Endothelial cell (in vitro differentiated cells): ENCODE measurements around the gene GDI1. TPM values are rescaled to one million over a fixed set of nuclear protein-coding genes. Genes with fewer than 3 reads are reported as not detected.
A peak's percentile ranks its signal among the peaks of the same experiment; 100 is the strongest.

ENCODE experiments used
- DNase-seq: peaks from one replicate; pipeline ENCODE4 v3.0.0; 2021; ENCODE audit warnings: low spot score
- H3K27ac Mint-ChIP-seq: one replicate; pipeline ENCODE4 v1.8.0; 2021; ENCODE audit warnings: mixed read lengths, inconsistent platforms; ENCODE audit not compliant: unreplicated experiment
- H3K27me3 Mint-ChIP-seq: one replicate; pipeline ENCODE4 v1.8.0; 2021; ENCODE audit warnings: mild to moderate bottlenecking, moderate library complexity, mixed read lengths, inconsistent platforms; ENCODE audit not compliant: unreplicated experiment
- H3K36me3 Mint-ChIP-seq: one replicate; pipeline ENCODE4 v1.8.0; 2021; ENCODE audit warnings: mild to moderate bottlenecking, low read depth, mixed read lengths, inconsistent platforms; ENCODE audit not compliant: unreplicated experiment
- H3K4me1 Mint-ChIP-seq: one replicate; pipeline ENCODE4 v1.8.0; 2021; ENCODE audit warnings: mild to moderate bottlenecking, mixed read lengths, inconsistent platforms; ENCODE audit not compliant: unreplicated experiment
- H3K4me3 Mint-ChIP-seq: one replicate; pipeline ENCODE4 v1.8.0; 2021; ENCODE audit warnings: mild to moderate bottlenecking, mixed read lengths, inconsistent platforms; ENCODE audit not compliant: unreplicated experiment
- H3K9me3 Mint-ChIP-seq: one replicate; pipeline ENCODE4 v1.8.0; 2021; ENCODE audit warnings: mixed read lengths, inconsistent platforms; ENCODE audit not compliant: unreplicated experiment
- CTCF ChIP-seq: fragments of 200-600 bp; sonication (generic); IDR thresholded peaks from one replicate; pipeline ENCODE4 v1.5.0; 2021; ENCODE audit warnings: antibody characterized with exemption; ENCODE audit not compliant: unreplicated experiment
- total RNA-seq: library from RNA; stranded (reverse); fragmentation: NEBNext Ultra II Directional; extraction: Animal tissue kit (Norgen Biotek cat#: 25700); gene quantifications from one replicate; pipeline ENCODE4 v1.2.1, GENCODE V29; 2021; ENCODE audit not compliant: unreplicated experiment

GDI1 gene
- total RNA-seq, 1 donor from 2014 or later: 157 TPM

DNA sequence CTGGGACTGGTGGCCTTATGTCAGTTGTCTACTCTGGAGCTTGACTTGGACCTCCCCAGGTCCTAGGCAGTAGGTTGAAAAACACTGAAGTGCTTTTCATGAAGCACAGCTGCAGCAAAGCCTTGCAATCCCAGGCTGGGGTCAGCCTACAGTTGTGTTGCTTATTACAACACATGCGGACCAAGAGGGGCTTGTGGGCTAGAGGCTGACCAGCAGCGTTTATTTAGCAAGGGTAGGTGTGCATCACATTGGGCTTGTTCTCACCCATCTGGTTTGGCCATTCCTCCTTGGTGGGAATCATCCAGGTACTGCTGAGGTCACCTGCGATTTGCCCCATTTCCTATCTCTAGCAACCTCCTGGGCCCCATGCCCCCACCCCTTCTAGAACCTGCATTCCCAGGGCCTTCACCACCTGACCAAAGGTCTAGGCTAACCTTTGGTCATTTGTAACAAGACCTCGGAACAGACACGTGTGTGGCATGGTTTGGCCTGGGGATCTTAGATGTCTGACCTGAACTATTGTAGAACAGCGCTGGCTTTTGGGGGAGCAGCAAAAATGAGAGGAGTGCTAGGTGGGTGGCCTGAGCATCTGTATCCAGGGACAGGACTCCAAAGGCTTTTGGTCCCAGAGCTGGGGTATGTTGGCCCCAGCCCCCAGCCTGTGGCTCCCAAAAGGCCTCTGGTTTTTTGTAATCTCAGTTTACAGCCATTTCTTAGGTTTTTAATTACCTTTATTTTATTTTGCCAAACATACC is 35.7 kb upstream of the GDI1 start:
- no peak overlapping the region for H3K4me3 Mint-ChIP-seq
- peaks cover 12% of the 10 kb centered on the region for H3K4me1 Mint-ChIP-seq
- H3K27ac Mint-ChIP-seq: peak overlapping the region; percentile 42
- no peaks in the 10 kb centered on the region for H3K9me3 Mint-ChIP-seq
- peaks cover 21% of the 10 kb centered on the region for H3K27me3 Mint-ChIP-seq
- no peak for TF ChIP-seq CTCF
- no peak for DNase-seq
- H3K36me3 Mint-ChIP-seq: peaks cover 22% of the 10 kb centered on the region

DNA sequence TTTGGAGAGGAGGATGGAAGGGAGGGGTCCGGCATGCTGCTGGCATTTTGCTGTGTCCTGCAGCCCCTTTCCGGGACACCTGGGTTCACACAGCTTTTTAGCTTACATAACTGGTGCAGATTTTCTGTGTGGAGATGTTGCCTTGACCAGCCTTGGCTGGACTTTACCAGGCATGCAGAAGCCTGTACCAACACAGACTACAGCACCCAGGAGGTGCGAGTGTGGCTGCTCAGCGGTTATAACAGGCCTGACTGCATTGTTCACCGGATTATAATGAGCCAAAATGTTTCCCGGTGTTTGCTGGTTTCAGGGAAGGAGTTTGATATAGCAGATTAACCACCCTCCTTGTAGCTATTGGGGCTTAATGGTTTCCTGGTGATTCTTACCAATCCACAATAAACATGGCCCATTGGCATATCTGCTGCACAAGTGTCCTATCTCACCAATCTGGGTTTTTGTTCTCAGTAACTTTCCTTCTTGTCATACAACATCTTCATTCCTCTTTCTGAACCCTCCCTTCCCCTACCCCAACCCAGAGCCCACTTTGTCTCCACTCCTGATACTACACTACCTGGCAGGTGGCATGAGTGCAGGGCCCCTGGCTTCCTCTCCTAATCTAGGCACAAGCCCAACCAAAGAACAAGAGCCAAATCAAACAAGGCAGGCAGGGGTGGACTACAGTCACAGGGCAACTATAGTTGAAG is 34.9 kb upstream of the GDI1 start:
- H3K4me1 Mint-ChIP-seq: peaks cover 12% of the 10 kb centered on the region
- no peak for TF ChIP-seq CTCF
- no peak for DNase-seq
- no peaks in the 10 kb centered on the region for H3K9me3 Mint-ChIP-seq
- H3K4me3 Mint-ChIP-seq: no peak overlapping the region
- H3K27me3 Mint-ChIP-seq: peaks cover 21% of the 10 kb centered on the region
- no peak overlapping the region for H3K27ac Mint-ChIP-seq
- H3K36me3 Mint-ChIP-seq: peaks cover 22% of the 10 kb centered on the region

GRCh38 chrX:154402622-154403127 is 34.3 kb upstream of the GDI1 start:
- Mint-ChIP-seq H3K9me3 (no peaks in the 10 kb centered on the region), H3K4me3 (no peak overlapping the region), H3K27me3 (peaks cover 21% of the 10 kb centered on the region), H3K36me3 (peaks cover 22% of the 10 kb centered on the region), H3K4me1 (peaks cover 12% of the 10 kb centered on the region), H3K27ac (no peak overlapping the region)
- DNase-seq: no peak
- no peak for TF ChIP-seq CTCF

DNA sequence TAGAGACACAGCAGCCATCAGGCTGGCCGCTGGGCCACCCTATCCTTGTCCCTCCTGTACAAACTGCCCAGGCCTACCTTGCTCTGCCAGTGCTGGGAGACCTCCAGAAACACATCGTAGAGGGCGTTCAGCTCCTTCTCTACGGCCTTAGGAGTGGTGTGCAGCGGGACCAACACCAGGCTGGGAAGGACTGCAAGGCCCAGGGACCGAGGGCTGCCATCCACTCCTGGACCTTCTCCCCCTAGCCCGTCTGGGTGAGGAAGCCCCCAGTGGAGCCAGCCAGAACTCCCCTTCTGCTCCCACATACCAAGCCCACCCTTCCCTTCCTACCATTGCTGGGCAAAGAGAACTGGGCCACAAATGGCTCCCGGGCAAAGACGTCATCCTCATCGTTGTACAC is 33.8 kb upstream of the GDI1 start:
- peaks cover 13% of the 10 kb centered on the region for H3K4me1 Mint-ChIP-seq
- H3K4me3 Mint-ChIP-seq: no peak overlapping the region
- no peak for DNase-seq
- H3K27me3 Mint-ChIP-seq: peaks cover 18% of the 10 kb centered on the region
- H3K27ac Mint-ChIP-seq: no peak overlapping the region
- TF ChIP-seq CTCF: no peak
- peaks cover 19% of the 10 kb centered on the region for H3K36me3 Mint-ChIP-seq
- H3K9me3 Mint-ChIP-seq: no peaks in the 10 kb centered on the region

GRCh38 chrX:154403858-154404257 is 33.1 kb upstream of the GDI1 start:
- no peak for DNase-seq
- Mint-ChIP-seq H3K4me3 (no peak overlapping the region), H3K36me3 (peaks cover 12% of the 10 kb centered on the region), H3K27me3 (peaks cover 11% of the 10 kb centered on the region), H3K4me1 (peaks cover 15% of the 10 kb centered on the region), H3K27ac (peak overlapping the region; percentile 74), H3K9me3 (no peaks in the 10 kb centered on the region)
- no peak for TF ChIP-seq CTCF
